ENCODE results near the gene AEBP1.
"Not testable (repeated sequence)": the region's sequence is repeated elsewhere in the genome, so short reads cannot be mapped to it uniquely, and the experiment has no call there.

Gene AEBP1

DNA sequence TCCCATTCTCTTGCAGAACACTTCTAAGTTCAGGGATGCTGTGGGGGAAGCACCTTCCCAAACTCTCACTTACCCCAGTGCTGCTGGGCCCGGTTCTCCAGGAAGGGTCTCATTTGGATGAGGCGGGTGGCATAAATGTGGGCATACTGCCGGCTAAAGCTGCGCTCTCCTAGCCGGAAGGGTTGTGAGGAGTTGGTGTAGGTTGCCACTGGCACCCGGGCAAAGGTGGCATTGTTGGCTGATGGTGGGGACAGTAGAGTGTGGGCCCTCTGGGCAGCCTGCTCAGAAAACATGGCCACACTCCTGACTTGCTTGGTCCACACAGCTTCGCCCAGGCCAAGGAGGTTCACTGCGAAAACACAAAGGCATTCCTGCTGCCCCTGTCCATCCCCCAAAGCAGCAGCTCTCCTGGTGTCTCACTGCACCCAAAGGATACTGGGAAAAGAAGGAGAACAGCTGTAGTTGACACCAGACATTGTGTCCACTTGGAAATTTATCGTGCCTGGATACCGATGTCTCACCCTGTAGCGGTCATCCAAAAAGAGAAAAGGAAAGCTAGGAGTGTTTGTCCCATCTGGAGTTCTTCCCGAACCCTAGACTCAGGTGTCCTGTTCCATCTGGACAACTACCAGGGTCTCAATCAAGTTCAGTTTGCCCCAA is 17.7 kb downstream of the AEBP1 start:
- no peak for DNase-seq

DNA sequence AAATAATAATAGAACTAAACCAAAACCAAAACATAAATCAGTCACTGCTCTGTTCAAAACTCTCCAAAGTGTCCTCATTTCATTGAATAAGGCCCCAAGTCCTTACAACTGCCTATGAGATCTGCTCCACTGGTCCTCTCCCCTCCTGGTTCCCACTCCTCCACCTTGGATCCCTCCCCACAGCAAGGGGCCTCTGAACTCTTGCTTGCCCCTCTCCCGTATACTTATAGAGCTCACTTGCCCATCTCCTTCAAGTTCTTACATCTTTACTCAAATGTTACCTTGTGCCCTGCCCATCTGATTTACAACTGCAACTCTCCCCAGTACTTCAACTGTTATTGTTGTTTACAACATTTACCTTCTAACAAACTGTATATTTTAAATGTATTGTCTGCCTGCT is 18.4 kb downstream of the AEBP1 start:
- no peak for DNase-seq

- DNase-seq: peak; percentile 90
Observed at GRCh38 chr7:44123190-44124003, 19.3 kb downstream of the AEBP1 start, which contains the start of gene POLD2. TSS of gene POLD2 (minus strand) at chr7:44123548. CDS start at chr7:44122053, 1,495 bp downstream.

- no peak for DNase-seq
Observed at GRCh38 chr7:44124822-44125202, 20.7 kb downstream of the AEBP1 start.

DNA sequence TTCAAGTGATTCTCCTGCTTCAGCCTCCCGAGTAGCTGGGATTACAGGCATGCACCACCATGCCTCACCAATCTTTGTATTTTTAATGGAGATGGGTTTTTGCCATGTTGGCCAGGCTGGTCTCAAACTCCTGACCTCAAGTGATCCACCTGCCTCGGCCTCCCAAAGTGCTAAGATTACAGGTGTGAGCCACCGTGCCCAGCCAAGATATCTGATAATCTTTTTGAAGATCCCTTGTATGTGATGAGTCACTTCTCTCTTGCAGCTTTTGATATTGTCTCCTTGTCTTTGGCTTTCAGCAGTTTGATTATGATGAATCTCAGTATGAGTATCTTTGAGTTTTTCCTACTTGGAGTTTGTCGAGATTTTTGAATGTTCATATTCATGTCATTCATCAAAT is 22.4 kb downstream of the AEBP1 start:
- DNase-seq: not testable (repeated sequence)

- DNase-seq: no peak
Observed at GRCh38 chr7:44127161-44127560, 23.0 kb downstream of the AEBP1 start.

DNA sequence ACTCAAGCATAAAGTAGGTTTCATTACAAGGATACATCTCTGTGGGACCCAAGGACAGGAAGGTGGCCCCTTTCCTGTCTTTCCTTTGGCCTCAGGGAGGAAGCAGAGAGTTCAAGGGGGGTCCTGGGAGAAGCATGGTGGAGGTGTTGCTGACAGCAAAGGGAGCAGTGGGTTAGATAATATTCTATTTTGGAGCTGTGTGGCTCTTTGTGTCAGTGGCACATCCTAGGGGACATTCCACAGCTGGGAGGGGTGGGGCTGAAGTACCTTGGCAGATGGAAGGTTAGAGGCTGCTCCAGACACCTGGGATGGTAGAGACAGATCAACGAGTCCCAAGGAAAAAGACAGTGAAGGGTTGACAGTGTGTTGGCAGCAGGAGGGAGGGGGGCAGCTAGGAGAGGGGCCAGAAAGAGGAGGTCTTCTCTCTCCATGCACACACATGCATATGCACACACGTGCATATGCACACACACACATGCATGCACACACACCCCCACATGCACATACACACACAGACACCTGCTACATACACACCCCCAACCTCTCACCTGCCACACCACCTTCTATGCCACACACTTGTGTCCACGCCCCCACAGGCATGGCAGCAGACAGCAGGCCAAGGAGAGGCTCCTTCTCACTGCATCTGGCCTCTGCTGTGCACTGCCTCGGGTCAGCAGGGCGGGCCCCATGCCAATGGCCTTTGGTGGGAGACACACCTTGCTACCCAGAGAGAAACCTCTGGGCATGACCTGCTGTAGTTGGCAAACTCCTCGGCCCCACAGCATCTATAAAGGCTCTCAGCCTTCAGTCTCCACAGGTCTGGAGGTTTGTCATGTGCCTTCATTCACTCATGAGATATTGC is 24.8 kb downstream of the AEBP1 start:
- no peak for DNase-seq

DNA sequence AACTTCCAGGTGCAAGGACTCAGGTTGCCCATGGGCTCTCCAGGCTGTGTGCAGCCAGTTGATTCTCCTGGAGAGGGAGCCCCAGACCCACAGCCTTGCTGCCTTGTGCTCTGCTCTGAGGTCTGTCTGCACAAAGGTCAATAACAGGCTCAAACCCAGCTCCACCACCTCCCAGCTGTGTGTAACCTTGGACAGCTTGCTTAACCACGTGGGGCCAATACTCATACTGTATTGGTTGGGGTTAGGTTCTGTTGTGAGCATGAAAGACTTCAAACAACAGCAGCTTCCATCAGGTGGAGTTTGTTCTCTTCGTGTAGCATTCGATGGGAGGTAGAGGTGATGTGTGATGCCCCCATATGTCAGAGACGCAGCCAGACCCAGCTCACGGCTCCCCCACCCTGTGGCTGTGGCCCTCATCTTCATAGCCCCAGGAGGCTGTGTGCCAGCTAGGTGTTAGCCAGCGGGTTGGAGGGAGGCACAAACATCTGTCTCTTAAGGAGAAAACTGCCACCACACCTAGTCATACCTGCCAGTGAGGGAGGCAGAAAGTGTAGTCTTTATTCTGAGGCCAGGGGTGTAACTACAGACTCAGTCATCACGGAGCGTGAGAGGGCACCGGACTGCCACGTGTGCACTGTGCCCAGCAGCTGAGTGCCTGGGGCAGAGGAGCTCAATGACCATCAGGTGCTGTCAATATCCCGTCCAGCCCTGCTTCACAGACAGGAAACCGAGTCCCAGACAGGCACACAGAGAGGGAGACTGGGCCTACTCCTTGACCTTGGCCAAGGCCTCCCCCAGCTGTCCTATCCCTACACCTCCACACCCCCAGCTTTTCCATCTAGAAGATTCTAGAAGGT is 27.3 kb downstream of the AEBP1 start:
- DNase-seq: no peak

DNA sequence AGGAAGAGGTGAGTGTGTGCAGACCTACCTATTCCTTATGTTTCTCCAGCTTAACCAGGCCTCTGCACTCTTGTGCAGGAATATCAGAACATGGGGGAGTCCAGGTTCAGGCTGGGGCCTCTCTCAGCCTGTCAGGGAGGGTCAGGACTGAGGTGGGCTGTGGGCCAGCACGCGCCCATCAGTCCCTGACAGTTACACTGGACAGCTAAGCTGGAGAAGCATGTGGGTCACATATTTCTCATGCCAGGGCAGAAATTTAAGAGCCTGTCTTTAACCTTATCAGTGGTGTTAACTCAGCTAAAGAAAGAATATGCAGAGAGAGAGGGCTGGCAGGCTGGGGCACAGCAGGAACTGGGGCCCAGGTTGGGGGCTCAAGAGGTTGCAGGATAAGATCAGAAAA is 27.9 kb downstream of the AEBP1 start:
- DNase-seq: no peak

- no peak for DNase-seq
Observed at GRCh38 chr7:44133295-44133694, 29.1 kb downstream of the AEBP1 start.

DNA sequence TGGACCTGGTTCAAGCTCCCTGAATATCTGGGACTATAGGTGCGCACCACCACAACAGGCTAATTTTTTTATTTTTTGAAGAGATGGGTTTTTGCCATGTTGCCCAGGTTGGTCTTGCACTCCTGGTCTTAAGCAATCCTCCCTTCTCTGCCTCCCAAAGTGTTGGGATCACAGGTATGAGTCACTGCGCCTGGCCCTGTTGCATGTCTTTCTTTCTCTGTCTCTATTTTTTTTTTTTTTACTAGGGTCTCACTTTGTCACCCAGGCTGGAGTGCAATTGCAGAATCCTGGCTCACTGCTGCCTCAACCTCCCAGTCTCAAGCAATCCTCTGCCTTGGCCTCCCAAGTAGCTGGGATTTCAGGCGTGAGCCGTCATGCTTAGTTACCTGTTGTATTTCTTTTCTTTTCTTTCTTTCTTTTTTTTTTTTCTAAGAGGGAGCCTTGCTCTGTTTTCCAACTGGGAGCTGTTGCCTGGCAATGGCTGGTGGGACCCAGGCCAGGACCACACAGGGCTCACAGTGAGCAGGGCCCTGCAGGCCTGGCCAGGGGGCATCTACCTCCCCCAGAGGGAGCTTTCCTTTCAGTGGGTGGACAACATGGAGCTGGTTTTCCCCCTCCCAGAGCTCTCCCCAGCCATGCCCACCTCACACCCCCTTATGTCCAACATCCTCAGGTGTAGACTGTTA is 30.9 kb downstream of the AEBP1 start:
- DNase-seq: no peak

GRCh38 chr7:44136731-44137130 is 32.6 kb downstream of the AEBP1 start:
- no peak for DNase-seq

- no peak for DNase-seq
Observed at GRCh38 chr7:44138698-44139097, 34.6 kb downstream of the AEBP1 start.

DNA sequence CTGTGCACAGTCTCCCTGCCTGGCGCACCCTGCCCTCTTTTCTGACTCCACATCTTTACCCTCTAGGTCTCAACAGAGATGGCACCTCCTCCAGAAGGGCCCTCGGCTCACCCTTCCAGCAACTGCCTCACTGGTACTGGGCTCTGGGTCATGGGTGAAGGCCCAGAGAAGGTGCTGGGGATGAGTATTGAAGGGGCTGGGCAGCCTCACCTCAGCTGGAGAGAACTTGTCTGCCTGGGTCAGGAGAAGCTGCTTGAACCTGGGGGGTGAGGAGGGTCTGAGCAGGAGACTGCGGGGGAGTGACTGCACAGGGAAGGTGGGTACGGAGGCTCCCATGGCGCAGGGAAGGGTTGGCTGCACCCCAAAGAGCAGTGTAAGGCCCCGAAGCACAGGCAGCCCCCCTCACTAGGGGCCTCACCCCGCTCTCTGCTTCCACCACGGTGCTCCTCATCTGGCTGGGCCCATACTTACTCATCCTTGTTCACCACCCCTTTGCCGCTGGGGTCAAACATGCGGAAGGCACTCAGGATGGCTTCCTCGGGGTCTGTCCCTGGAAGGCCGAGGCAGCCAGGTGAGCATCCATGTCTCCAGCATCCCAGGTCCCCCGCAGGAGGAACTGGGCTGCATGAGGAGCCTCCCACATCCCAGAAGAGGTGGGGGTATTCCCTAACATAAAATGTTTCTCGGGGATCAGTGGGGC is 35.3 kb downstream of the AEBP1 start:
- no peak for DNase-seq

DNA sequence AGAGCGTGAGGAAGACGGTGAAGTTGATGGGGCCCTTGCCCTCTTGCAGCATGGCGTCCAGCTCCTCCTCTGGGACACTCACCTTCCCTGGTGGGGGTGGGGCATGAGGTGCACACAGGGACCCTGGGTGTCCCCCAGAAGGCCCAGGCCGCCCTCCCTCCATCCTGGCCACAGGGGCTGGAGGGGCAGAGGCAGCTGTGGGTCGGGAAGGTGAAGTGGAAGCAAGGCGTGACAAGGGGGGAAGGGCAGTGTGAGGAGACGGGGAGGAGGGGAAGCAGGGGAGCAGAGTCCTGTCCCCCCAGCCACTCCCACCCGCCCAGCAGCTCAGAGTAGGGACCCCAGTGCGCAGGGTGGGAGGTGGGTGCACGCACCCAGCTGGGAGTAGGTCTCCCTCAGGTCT is 36.2 kb downstream of the AEBP1 start:
- no peak for DNase-seq

- no peak for DNase-seq
Observed at GRCh38 chr7:44141221-44141850, 37.2 kb downstream of the AEBP1 start, which contains the start of gene MYL7. TSS of gene MYL7 (minus strand) at chr7:44141332. CDS start at chr7:44141305, 27 bp downstream.

GRCh38 chr7:44142028-44142427 is 37.9 kb downstream of the AEBP1 start:
- no peak for DNase-seq

GRCh38 chr7:44143646-44144250 is 39.6 kb downstream of the AEBP1 start:
- DNase-seq: no peak

- DNase-seq: no peak
Observed at GRCh38 chr7:44144426-44144967, 40.4 kb downstream of the AEBP1 start.

GRCh38 chr7:44144968-44145478 is 40.9 kb downstream of the AEBP1 start:
- DNase-seq: no peak
